ENCODE results near the gene SERPINA12.

Gene SERPINA12, protein sequence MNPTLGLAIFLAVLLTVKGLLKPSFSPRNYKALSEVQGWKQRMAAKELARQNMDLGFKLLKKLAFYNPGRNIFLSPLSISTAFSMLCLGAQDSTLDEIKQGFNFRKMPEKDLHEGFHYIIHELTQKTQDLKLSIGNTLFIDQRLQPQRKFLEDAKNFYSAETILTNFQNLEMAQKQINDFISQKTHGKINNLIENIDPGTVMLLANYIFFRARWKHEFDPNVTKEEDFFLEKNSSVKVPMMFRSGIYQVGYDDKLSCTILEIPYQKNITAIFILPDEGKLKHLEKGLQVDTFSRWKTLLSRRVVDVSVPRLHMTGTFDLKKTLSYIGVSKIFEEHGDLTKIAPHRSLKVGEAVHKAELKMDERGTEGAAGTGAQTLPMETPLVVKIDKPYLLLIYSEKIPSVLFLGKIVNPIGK

GRCh38 chr14:94509356-94509755 lies at the start of gene SERPINA12:
SERPINA12 (minus strand) TSS chr14:94509469; CDS start chr14:94498397, 11,072 bp downstream.
- no peak for DNase-seq (ENCODE audit: low read depth)

DNA sequence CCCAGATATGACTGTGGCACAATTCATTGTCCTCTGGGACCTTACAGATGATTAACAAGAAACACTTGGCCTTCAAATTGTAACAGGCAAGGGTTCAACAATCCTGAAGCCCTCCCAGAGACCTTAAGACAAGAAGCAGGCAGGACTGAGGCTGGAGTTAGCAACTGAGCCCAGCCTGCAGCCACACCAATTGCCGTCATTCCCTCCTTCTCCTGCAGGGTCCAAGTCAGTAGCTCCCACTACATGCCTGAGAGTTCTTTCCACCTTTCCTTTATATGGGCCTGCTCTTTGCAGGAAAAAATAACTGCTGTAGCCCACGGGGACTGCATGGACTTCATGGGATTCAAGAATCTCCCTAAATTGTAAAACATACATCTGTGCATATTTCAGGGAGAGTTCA lies 49.6 kb upstream of the SERPINA12 start:
- no peak for DNase-seq (ENCODE audit: low read depth)

GRCh38 chr14:94557327-94557726 lies 48.1 kb upstream of the SERPINA12 start:
- DNase-seq (ENCODE audit: low read depth) = no peak

GRCh38 chr14:94555991-94556390 lies 46.7 kb upstream of the SERPINA12 start:
- no peak for DNase-seq (ENCODE audit: low read depth)

DNA sequence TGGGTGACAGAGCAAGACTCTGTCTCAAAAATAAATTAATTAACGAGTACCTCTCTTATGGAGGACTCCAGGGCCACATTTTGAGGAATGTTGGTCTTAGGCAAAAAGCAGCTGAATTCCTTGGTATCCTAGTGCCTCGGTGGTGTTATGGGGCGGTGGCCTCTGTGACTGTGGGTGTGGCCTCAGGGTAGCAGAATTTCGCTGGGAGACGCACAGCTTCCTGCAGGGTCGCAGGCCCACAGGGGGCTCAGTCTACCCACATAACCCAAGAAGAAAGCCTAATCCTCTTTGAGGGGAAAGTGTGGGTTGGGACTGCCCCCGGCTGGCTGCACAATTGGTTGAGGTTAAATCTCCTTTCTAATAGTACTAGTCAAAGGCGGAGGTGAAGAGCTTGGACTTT lies 40.8 kb upstream of the SERPINA12 start:
- DNase-seq (ENCODE audit: low read depth) = no peak

DNA sequence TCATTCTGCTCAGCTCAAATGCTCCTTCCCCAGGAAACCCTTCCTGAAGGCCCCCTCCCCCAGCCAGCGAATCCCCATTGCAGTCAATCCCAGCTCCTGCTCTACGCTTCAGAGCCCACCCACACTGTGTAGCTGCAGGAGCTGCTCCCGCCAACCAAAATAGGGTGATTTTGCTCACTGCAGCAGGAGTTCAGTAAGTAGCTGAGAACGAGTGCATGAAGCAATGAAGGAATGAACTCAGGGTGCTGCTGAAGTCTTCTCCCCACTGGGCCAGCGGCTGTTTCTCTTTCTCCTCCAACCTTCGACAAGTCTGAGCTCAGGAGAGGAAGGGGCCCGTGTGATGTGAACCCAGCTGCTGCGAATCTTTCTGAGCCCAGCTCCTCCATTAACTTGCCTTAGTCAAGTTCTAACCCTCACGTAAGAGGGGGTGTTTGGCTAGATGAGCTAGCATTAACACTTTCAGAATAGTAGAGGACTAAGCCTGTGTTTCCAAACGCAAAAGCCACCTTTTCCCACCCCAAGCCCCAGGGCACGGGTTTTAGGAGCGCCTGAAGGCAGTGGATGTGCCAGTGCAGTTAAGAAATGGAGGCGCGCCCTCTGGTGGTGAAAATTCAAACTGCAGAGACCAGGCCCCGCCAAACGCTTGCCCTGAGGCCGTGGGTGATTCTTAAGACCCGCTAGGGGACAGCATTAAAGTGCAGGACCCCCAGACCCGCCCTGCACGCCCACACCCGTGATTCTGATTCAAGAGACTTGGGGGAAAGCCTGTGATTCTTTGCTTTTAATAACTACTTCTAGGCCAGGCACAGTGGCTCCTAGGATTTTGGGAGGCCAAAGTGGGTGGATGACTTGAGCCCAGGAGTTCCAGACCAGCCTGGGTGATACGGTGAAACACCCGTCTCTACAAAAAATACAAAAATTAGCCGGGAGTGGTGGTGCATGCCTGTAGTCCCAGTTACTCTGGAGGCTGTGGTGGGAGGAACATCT lies 40.0 kb upstream of the SERPINA12 start:
- peak; percentile 24 for DNase-seq (ENCODE audit: low read depth)

- no peak for DNase-seq (ENCODE audit: low read depth)
These were observed 39.1 kb upstream of the SERPINA12 start for GRCh38 chr14:94548131-94548998.

- no peak for DNase-seq (ENCODE audit: low read depth)
These were observed 38.5 kb upstream of the SERPINA12 start for GRCh38 chr14:94547726-94548125.

DNA sequence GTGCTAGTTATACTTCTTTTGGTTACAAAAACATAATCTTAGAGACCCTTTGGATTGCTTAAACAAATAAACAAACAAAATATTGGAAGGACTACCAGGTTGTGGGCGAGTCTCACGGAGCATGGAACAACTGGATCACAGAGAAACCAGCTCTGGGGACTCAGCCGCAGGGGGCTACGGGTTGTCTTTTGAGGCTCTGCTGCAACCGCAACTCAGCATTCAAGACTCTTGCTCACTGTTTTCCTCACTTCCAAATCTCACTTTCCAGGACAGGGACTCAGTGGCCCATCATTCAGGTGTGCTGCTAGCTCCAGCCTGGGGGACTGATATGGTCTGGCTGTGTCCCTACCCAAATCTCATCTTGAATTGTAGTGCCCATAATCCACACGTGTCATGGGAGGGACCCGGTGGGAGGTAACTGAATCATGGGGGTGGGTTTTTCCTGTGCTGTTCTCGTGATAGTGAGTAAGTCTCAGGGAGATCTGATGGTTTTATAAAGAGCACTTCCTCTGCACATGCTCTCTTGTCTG lies 37.9 kb upstream of the SERPINA12 start:
- no peak for DNase-seq (ENCODE audit: low read depth)

- no peak for DNase-seq (ENCODE audit: low read depth)
These were observed 36.0 kb upstream of the SERPINA12 start for GRCh38 chr14:94545131-94545841.

DNA sequence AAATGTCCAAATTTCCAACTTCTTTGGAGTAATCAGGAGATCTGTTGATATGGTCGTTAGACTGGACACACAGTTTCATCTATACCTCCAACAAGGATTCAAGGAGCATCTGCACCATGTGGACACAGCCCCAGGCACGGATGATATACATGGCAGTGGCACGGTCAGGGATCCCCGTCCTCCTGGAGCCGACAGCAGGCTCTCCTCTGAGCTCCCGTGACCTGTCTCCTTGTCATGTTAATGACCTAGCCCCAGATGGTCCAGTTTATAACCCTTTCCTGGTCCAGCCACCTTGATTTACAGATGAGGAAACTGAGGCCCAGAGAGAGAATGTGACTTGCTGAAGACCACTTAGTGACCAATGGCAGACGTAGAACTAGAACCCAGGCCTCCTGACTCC lies 35.5 kb upstream of the SERPINA12 start:
- no peak for DNase-seq (ENCODE audit: low read depth)

DNA sequence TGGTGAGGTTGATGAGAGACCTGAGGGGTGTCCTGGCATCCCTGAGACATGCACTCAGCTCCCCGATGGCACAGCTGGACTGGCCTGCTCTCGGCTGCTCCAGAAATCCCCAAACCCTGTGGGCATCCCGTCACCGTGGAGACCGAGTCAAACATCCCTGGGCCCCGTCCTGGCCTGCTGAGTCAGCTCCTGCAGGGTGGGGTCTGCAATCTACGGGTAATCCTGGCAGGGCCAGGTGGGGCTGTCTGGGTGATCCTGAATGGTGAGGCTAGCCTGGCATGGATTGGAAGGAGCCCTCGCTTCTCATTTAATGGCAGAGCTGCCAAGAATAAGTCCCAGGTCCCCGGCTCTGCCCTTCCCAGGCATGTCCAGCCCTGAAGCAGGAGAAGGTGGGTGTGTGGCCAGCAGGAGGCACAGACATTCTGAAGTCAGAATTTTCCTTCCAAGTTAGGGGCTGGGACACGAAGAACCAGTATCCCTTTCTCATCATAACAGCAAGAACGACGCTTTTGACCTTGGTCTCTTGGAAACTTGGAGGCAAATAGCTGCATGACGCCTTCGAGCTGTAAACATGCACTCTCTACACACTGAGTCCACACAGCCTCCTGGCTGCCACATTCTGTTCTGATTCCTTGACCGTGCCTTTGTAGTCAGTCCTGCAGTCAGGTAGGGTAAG lies 34.3 kb upstream of the SERPINA12 start:
- no peak for DNase-seq (ENCODE audit: low read depth)

- DNase-seq (ENCODE audit: low read depth) = no peak
These were observed 33.7 kb upstream of the SERPINA12 start for GRCh38 chr14:94542811-94543440.

DNA sequence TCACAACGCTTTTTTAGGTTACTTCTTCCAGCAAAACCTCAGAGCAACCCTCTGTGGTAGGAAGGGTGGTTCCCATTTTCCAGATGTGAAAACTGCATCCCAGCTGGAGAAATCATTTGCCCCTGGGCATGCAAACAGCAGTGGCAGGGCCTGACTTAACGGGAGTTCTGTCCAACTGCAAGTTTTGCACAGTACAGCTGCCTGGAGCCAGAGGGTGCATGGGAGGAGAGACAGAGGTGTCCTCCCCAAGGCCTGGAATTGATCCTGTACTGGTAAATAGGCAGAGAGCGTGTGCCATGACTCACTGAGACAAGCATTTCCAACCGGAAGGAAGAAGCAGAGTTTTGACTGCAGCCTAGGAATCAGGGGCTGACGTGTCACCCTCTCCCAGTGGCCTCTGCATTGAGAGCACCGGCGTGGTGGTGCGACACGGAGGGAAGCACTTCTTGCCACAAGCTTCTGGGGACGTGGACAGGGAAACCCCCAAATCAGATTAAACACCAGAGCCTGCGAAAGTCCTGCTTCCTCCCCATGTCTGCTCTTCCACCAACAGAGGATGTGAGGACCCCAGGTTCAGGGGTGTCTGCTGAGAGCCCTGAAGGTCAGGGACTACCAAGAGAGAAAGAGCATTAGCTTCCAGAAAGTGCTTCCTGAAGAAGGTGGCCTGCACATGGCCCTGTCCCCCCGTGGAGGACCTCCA lies 33.0 kb upstream of the SERPINA12 start:
- no peak for DNase-seq (ENCODE audit: low read depth)

DNA sequence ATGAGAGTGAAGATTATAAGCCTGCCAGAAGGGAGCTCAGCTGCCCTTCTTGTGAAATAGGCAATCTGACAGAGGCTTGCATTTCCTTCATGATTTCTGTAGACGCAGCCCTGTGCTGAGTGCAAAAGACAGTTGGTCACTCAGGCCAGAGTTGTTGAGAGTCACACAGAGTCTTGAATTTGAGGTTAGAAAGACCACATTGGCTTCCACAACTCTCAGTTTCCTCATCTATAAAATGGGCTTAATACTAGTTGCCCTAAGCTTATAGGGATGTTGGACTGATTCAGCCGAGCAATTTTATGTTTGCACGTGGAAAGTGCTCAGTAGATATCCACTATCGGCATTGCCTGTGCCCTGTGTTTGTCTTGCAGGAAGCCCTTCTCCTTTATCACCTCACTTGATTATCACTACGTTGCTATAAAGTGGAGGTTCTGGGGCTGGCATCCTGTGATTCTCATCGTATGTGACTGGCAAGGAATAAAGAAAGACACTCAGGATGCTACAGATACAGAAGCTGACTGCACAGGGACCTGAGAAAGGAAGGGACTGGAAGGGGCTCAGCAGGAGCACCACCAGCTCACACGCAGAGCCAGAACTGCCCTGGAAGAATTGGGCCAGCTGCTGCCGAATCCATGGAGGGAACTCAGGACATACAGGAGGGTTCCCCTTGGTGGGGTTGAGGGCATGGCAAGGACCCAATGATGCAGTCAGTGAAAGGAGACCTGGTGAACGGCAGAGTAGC lies 32.1 kb upstream of the SERPINA12 start:
- no peak for DNase-seq (ENCODE audit: low read depth)

GRCh38 chr14:94540031-94540794 lies 30.9 kb upstream of the SERPINA12 start:
- DNase-seq (ENCODE audit: low read depth) = no peak

- no peak for DNase-seq (ENCODE audit: low read depth)
These were observed 29.9 kb upstream of the SERPINA12 start for GRCh38 chr14:94539181-94539580.

Data from activated gamma-delta T cell treated with anti-CD3 and anti-CD28 coated beads, Interleukin-2, amount 50 U/mL, for 16 hours (primary cell).